AG10803 (cell line): ENCODE measurements around the gene NAPSA.

ENCODE experiments used
- DNase-seq: peaks from one replicate; pipeline ENCODE4 v3.0.0; 2010; ENCODE audit warnings: low read depth
- H3K4me3 ChIP-seq: 2 replicates; pipeline ENCODE4 v1.5.1; 2011; ENCODE audit warnings: mild to moderate bottlenecking, low read length, control low read depth
- CTCF ChIP-seq: conservative IDR thresholded peaks from 2 replicates; pipeline ENCODE4 v1.5.1; 2011; ENCODE audit warnings: mild to moderate bottlenecking, low read length, control low read depth, inconsistent platforms

NAPSA gene

GRCh38 chr19:50365434-50366306, at the start of gene NAPSA:
TSS of gene NAPSA (minus strand) at chr19:50365639. CDS start at chr19:50365621, 18 bp downstream.
- TF ChIP-seq CTCF, result no peak
- no peak for DNase-seq
- no peak within 1 kb of the TSS for H3K4me3 ChIP-seq

DNA sequence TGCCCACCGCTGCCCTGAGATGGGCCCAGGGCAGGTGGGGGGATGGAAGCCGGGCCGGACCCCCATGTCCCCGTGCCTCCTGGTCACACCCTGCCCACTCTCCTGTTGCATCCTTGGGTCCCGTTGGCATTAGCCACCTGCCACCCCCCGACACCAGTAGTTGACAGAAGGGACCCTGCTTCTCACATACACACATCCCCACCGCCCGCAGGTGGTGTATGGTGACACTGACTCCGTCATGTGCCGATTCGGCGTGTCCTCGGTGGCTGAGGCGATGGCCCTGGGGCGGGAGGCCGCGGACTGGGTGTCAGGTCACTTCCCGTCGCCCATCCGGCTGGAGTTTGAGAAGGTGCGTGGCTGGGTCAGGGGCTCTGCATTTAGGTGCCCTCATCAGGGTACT, 48.1 kb upstream of the NAPSA start:
- no peak overlapping the region for H3K4me3 ChIP-seq
- no peak for DNase-seq
- no peak for TF ChIP-seq CTCF

GRCh38 chr19:50413096-50413495, 47.7 kb upstream of the NAPSA start:
- TF ChIP-seq CTCF, result no peak
- DNase-seq, result no peak
- no peak overlapping the region for H3K4me3 ChIP-seq

- no peak for TF ChIP-seq CTCF
- no peak overlapping the region for H3K4me3 ChIP-seq
- no peak for DNase-seq
Measured at GRCh38 chr19:50412419-50412818, 47.0 kb upstream of the NAPSA start.

DNA sequence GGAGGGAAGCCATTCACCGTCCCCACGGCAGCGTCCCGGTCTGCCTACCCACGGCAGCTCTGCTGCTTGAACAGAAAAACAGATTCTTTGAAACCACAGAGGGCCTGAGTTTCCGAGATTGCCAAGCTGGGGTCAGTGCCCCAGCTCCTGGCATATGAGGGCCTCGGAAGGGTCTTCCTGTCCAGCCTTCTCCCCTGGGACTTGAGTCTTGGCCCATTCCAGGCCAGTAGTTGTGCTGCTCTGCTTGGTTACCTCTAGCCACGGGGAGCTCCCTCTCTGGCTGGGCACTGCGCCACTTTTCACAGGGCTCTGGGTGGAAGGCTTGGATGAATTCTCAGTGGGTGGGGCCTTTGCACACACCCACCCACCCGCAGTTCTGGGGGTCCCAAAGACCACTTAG, 44.7 kb upstream of the NAPSA start:
- TF ChIP-seq CTCF, result no peak
- DNase-seq, result no peak
- no peak overlapping the region for H3K4me3 ChIP-seq

DNA sequence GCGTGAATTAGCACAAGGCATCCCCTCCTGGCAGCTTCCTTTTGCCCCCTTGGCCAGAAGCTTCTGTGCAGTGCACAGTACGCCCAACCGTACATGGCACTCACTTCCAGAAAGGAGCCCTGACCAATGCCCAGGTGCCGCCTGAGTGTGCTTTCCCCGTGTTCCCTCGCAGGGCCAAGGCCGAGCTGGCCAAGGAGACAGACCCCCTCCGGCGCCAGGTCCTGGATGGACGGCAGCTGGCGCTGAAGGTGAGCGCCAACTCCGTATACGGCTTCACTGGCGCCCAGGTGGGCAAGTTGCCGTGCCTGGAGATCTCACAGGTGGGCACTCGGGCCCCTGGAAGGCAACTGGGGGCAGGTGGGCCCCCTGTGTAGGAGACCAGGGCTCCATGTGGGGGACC, 43.9 kb upstream of the NAPSA start:
- H3K4me3 ChIP-seq, result no peak overlapping the region
- DNase-seq, result no peak
- no peak for TF ChIP-seq CTCF

- no peak overlapping the region for H3K4me3 ChIP-seq
- TF ChIP-seq CTCF, result no peak
- DNase-seq, result no peak
Measured at GRCh38 chr19:50406829-50407228, 41.4 kb upstream of the NAPSA start.
